Right cardiac atrium (tissue), 5 donors: ENCODE measurements around the gene PTH1R. TPM values are rescaled to one million over a fixed set of nuclear protein-coding genes. Genes with fewer than 3 reads are reported as not detected.

Source experiments
- ATAC-seq, 2 donors: fragments of 200-7000 bp; cut with Tn5 transposase; one replicate each; pipeline versions ENCODE4 v1.8.0 to v1.9.1; 2020; ENCODE audit warnings: moderate library complexity in 2 of 2, mild to moderate bottlenecking in 1 of 2
- DNase-seq, 3 donors: peaks; one replicate each; pipeline ENCODE4 v3.0.0-alpha.2; 2020
- H3K27ac ChIP-seq: one replicate; pipeline ENCODE4 v1.5.1; 2013; ENCODE audit warnings: mild to moderate bottlenecking, low read length, control low read depth, moderate library complexity
- H3K27me3 ChIP-seq: one replicate; pipeline ENCODE4 v1.6.1; 2013; ENCODE audit not compliant: control insufficient read depth, insufficient read depth
- H3K4me1 ChIP-seq: one replicate; pipeline ENCODE4 v1.6.1; 2013; ENCODE audit warnings: low read length; ENCODE audit not compliant: control insufficient read depth, insufficient read depth
- H3K4me3 ChIP-seq: one replicate; pipeline ENCODE4 v1.5.1; 2013; ENCODE audit warnings: low read length, control low read depth
- H3K9me3 ChIP-seq: one replicate; pipeline ENCODE4 v1.6.1; 2013; ENCODE audit warnings: low read length; ENCODE audit not compliant: control insufficient read depth
- WGBS: extraction: QIAGEN DNeasy Blood & Tissue Kit; methylation state at CpG from one replicate; pipeline ENCODE4 v1.1.7; 2013; 5-methylcytosine and 5-hydroxymethylcytosine counted together
- intact Hi-C, 4 donors: fragments of 100-400 bp; cut with DNase I; formaldehyde crosslinking; loops; one replicate each; pipeline versions ENCODE4 v1.11.0 to v1.14.0; 2022 to 2023
- polyA plus RNA-seq: library from polyadenylated mRNA; stranded (reverse); fragments of 200-250 nt; gene quantifications from one replicate; pipeline ENCODE4 v1.2.3, GENCODE V29; 2013
- total RNA-seq, 4 donors: library from RNA; stranded (reverse); fragmentation: NEBNext Ultra II Directional; extraction: Animal tissue kit (Norgen Biotek cat#: 25700); gene quantifications; one replicate each; pipeline ENCODE4 v1.2.1, GENCODE V29; 2021
- donor health status: healthy with polysubstance abuse.
- donor health status: DM: no; HTN: yes; CAD: no.
- donor health status: DM: no; HTN: no; CAD: no.
- donor health status: DM: no; HTN: yes; CAD: no; lungs with severe emphysema.
- donor health status: DM: yes; HTN: yes; CAD: no.

The PTH1R gene
- total and polyA plus RNA-seq, 5 donors = 9.3 to 18.5 (median 12.9) TPM

- Histone ChIP-seq H3K9me3 (no peaks in the 10 kb centered on the region), H3K27ac (no peak overlapping the region), H3K4me3 (no peak overlapping the region), H3K4me1 (no peaks in the 10 kb centered on the region), H3K27me3 (no peaks in the 10 kb centered on the region)
- WGBS = 69% methylated on average over 7 of the region's 7 CpGs
- intact Hi-C loops = loop anchor here in 1 of 4 donors (5.0 kb wide), 1 partner anchor 42 kb away; no protein-coding TSS in a partner anchor
- ATAC-seq (no peak), DNase-seq (peak in 1 of 3 donors; percentile 42)
These were observed 27.6 kb upstream of the PTH1R start for GRCh38 chr3:46849686-46850467.

DNA sequence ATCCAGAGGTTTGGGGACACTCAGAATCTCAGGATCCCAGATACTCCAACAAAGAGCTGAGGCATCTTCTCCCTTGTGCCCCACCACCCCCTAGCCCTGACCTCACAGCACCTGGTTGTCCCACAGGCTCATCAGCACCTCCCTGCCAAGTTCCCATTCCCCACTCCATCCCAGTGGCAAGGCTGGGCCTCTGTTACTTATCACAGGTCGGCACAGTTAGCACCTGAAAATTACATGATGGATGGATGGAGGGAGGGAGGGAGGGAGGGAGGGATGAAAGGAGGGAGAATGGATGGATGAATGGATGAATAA is 27.1 kb upstream of the PTH1R start:
- H3K9me3 ChIP-seq = no peaks in the 10 kb centered on the region
- no peak overlapping the region for H3K27ac ChIP-seq
- H3K4me3 ChIP-seq = no peak overlapping the region
- intact Hi-C loops = no loop called here
- 58% methylated on average over 1 of the region's 1 CpG for WGBS
- no peak for ATAC-seq
- no peaks in the 10 kb centered on the region for H3K27me3 ChIP-seq
- no peaks in the 10 kb centered on the region for H3K4me1 ChIP-seq
- DNase-seq = peak in 1 of 3 donors; percentile 21

GRCh38 chr3:46851364-46852333 is 25.9 kb upstream of the PTH1R start:
- ATAC-seq (no peak), DNase-seq (peak in 1 of 3 donors; percentile 24)
- Histone ChIP-seq H3K4me3 (no peak overlapping the region), H3K4me1 (no peaks in the 10 kb centered on the region), H3K27me3 (no peaks in the 10 kb centered on the region), H3K9me3 (no peaks in the 10 kb centered on the region), H3K27ac (no peak overlapping the region)
- intact Hi-C loops = no loop called here
- 80% methylated on average over 13 of the region's 13 CpGs for WGBS

- intact Hi-C loops = no loop called here
- peak in 1 of 3 donors; percentile 15 for DNase-seq
- WGBS = 94% methylated on average over 9 of the region's 9 CpGs
- Histone ChIP-seq H3K27me3 (no peaks in the 10 kb centered on the region), H3K27ac (no peak overlapping the region), H3K4me1 (no peaks in the 10 kb centered on the region), H3K4me3 (no peak overlapping the region), H3K9me3 (no peaks in the 10 kb centered on the region)
- ATAC-seq = no peak
These were observed 25.2 kb upstream of the PTH1R start for GRCh38 chr3:46852334-46852720.

- peak in 1 of 3 donors; percentile 14 for DNase-seq
- H3K9me3 ChIP-seq = no peaks in the 10 kb centered on the region
- 95% methylated on average over 2 of the region's 2 CpGs for WGBS
- no peaks in the 10 kb centered on the region for H3K4me1 ChIP-seq
- intact Hi-C loops = no loop called here
- no peaks in the 10 kb centered on the region for H3K27me3 ChIP-seq
- H3K27ac ChIP-seq = no peak overlapping the region
- H3K4me3 ChIP-seq = no peak overlapping the region
- ATAC-seq = no peak
These were observed 24.6 kb upstream of the PTH1R start for GRCh38 chr3:46852839-46853355.

DNA sequence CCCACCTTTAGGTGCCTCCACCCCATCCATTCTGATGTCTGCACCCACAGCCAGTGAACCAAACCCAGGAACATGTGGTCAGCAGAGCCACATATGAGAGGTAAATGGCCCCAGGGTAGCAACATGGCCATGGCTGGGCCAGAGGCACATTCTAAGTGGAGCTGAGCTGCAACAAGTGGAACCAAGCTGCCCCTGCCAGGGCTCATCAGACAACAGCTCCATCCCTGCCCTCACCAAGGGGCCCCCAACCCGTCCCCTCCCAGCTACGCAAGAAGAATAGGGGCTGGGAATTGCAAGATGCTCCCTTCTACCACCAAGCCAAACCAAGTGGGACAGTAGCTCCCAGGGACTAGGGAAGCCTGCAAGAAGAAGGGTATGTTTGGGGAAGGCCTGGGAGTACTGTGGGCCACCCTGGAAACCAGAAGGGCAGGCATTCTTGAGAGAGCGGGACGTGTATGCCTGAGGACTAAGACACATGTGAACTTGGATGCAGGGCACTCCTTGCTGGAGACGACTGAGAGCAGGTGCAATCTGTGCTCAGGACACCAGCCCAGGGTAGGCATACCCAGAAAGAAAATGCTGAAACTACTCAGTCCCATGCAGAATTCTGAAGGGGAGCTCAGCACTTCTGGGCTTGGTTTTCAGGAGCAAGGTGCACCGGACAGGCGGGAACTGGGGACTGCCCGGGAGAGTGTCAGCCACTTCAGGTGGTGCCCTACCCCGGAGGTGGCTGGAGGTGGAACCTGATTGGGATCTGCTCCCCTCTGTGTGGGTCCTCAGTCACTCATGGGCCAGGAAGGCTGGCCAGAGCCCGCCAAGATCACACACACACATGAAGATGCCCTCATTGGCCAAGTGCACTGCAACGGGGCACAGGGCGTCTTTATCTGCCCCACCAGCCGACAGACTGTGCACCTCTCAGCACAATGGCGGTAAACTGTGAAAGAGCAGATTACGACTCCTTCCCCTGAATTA is 23.8 kb upstream of the PTH1R start:
- no peaks in the 10 kb centered on the region for H3K27me3 ChIP-seq
- no peaks in the 10 kb centered on the region for H3K9me3 ChIP-seq
- no peak overlapping the region for H3K27ac ChIP-seq
- no peaks in the 10 kb centered on the region for H3K4me1 ChIP-seq
- WGBS = 83% methylated on average over 15 of the region's 15 CpGs
- H3K4me3 ChIP-seq = no peak overlapping the region
- no peak for ATAC-seq
- intact Hi-C loops = no loop called here
- peak in 1 of 3 donors; percentile 32 for DNase-seq

GRCh38 chr3:46854555-46854991 is 22.9 kb upstream of the PTH1R start:
- 83% methylated on average over 5 of the region's 5 CpGs for WGBS
- ATAC-seq = no peak
- DNase-seq = peak in 2 of 3 donors; percentile 18 to 26

GRCh38 chr3:46856576-46857471 is 20.7 kb upstream of the PTH1R start:
- DNase-seq = peak; percentile 8 to 39 (median 25)

More at GRCh38 chr3:46854555-46854991, 22.9 kb upstream of the PTH1R start:
- no peak overlapping the region for H3K27ac ChIP-seq
- no peaks in the 10 kb centered on the region for H3K9me3 ChIP-seq
- intact Hi-C loops = no loop called here
- no peaks in the 10 kb centered on the region for H3K4me1 ChIP-seq
- H3K4me3 ChIP-seq = no peak overlapping the region
- H3K27me3 ChIP-seq = no peaks in the 10 kb centered on the region

GRCh38 chr3:46857485-46858341 is 19.8 kb upstream of the PTH1R start:
- ATAC-seq (no peak), DNase-seq (peak in 2 of 3 donors; percentile 4 to 31)
- Histone ChIP-seq H3K27ac (no peak overlapping the region), H3K4me3 (no peak overlapping the region), H3K27me3 (no peaks in the 10 kb centered on the region), H3K4me1 (no peaks in the 10 kb centered on the region), H3K9me3 (no peaks in the 10 kb centered on the region)
- 75% methylated on average over 10 of the region's 10 CpGs for WGBS
- intact Hi-C loops = no loop called here

More at GRCh38 chr3:46856576-46857471, 20.7 kb upstream of the PTH1R start:
- H3K4me3 ChIP-seq = no peak overlapping the region
- H3K9me3 ChIP-seq = no peaks in the 10 kb centered on the region
- no peaks in the 10 kb centered on the region for H3K4me1 ChIP-seq
- intact Hi-C loops = no loop called here
- ATAC-seq = no peak
- WGBS = 88% methylated on average over 17 of the region's 17 CpGs
- H3K27ac ChIP-seq = no peak overlapping the region
- no peaks in the 10 kb centered on the region for H3K27me3 ChIP-seq
